HG02943 (cell line): ENCODE results near the gene DPYD.

Source experiments
- ATAC-seq: cut with Tn5 transposase; IDR thresholded peaks from one replicate; pipeline ENCODE4 v1.9.1; 2021; ENCODE audit warnings: mild to moderate bottlenecking, low read depth, moderate library complexity; ENCODE audit not compliant: unreplicated experiment

Gene DPYD

GRCh38 chr1:97796711-97797110, 124.1 kb downstream of the DPYD start:
- no peak for ATAC-seq

GRCh38 chr1:97792655-97793054, 128.2 kb downstream of the DPYD start:
- no peak for ATAC-seq

- ATAC-seq = peak; percentile 68
Observed at GRCh38 chr1:97791251-97791650, 129.6 kb downstream of the DPYD start.

- ATAC-seq = no peak
Observed at GRCh38 chr1:97787231-97787630, 133.6 kb downstream of the DPYD start.

GRCh38 chr1:97784661-97785060, 136.2 kb downstream of the DPYD start:
- ATAC-seq = no peak

GRCh38 chr1:97783751-97784150, 137.1 kb downstream of the DPYD start:
- no peak for ATAC-seq

- ATAC-seq = no peak
Observed at GRCh38 chr1:97781762-97782337, 139.0 kb downstream of the DPYD start.

GRCh38 chr1:97780884-97781283, 139.9 kb downstream of the DPYD start:
- no peak for ATAC-seq

GRCh38 chr1:97778718-97779117, 142.1 kb downstream of the DPYD start:
- ATAC-seq = no peak

- no peak for ATAC-seq
Observed at GRCh38 chr1:97770376-97770775, 150.5 kb downstream of the DPYD start.

- ATAC-seq = no peak
Observed at GRCh38 chr1:97767381-97767780, 153.5 kb downstream of the DPYD start.

- ATAC-seq = no peak
Observed at GRCh38 chr1:97764991-97765390, 155.8 kb downstream of the DPYD start.

GRCh38 chr1:97761637-97762036, 159.2 kb downstream of the DPYD start:
- ATAC-seq = no peak

GRCh38 chr1:97759078-97759477, 161.8 kb downstream of the DPYD start:
- no peak for ATAC-seq

GRCh38 chr1:97758541-97759057, 162.2 kb downstream of the DPYD start:
- ATAC-seq = no peak

GRCh38 chr1:97745912-97746311, 174.9 kb downstream of the DPYD start:
- no peak for ATAC-seq

- no peak for ATAC-seq
Observed at GRCh38 chr1:97744977-97745376, 175.9 kb downstream of the DPYD start.

GRCh38 chr1:97743129-97743528, 177.7 kb downstream of the DPYD start:
- ATAC-seq = no peak

- ATAC-seq = no peak
Observed at GRCh38 chr1:97740891-97741290, 179.9 kb downstream of the DPYD start.

- no peak for ATAC-seq
Observed at GRCh38 chr1:97739596-97740103, 181.2 kb downstream of the DPYD start.

- no peak for ATAC-seq
Observed at GRCh38 chr1:97738270-97738669, 182.6 kb downstream of the DPYD start.

GRCh38 chr1:97730271-97730670, 190.6 kb downstream of the DPYD start:
- ATAC-seq = no peak

GRCh38 chr1:97728436-97728835, 192.4 kb downstream of the DPYD start:
- no peak for ATAC-seq
